HUES6 (cell line): ENCODE results near the gene NOD2.

Source experiments
- H3K27ac ChIP-seq: 2 replicates; pipeline ENCODE4 v1.7.0; 2013; ENCODE audit warnings: low read depth, mild to moderate bottlenecking, low read length, inconsistent platforms
- H3K27me3 ChIP-seq: 2 replicates; pipeline ENCODE4 v1.6.1; 2013; ENCODE audit warnings: low read length; ENCODE audit not compliant: control insufficient read depth, insufficient read depth
- H3K36me3 ChIP-seq: 2 replicates; pipeline ENCODE4 v1.6.1; 2013; ENCODE audit warnings: low read length; ENCODE audit not compliant: control insufficient read depth, insufficient read depth
- H3K4me1 ChIP-seq: 2 replicates; pipeline ENCODE4 v1.6.1; 2013; ENCODE audit warnings: low read length; ENCODE audit not compliant: control insufficient read depth, insufficient read depth
- H3K4me3 ChIP-seq: 2 replicates; pipeline ENCODE4 v1.5.1; 2013; ENCODE audit warnings: low read depth, low read length
- H3K9ac ChIP-seq: one replicate; pipeline ENCODE4 v1.6.1; 2013; ENCODE audit warnings: mild to moderate bottlenecking, low read length
- H3K9me3 ChIP-seq: 2 replicates; pipeline ENCODE4 v1.6.1; 2013; ENCODE audit warnings: low read depth, low read length; ENCODE audit not compliant: control insufficient read depth, insufficient read depth

NOD2 gene

DNA sequence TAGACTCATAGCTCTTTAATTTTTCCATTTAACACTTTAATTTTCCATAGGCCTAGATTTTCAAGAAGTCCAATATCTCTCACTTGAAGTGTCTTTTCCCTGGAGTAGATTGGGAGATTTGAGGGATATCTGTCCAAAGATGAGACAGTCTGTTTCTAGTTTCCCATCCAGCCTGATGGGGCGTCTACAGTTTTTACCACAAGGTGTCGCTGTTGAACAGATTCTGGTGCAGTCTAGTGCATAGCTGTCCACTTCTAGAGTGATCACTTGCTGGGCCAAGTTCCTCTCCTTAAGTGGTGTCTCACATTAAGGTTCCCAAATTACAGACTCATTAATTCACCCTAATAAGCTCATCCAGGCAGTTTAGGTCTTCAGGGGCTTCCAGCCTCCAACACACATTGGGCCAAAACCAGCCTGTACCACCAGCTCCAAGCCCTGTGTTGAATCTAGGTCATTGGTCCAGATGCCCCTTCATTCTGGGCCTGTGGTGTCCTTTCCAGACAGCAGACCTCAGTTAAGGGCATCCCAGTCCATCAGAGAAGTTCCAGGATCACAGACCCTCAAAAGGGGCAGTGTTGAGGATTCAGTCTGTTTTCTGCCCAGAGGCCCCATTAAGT is 21.7 kb upstream of the NOD2 start:
- no peak overlapping the region for H3K27ac ChIP-seq

GRCh38 chr16:50673496-50674275 is 19.7 kb upstream of the NOD2 start:
- H3K27ac ChIP-seq, result no peak overlapping the region

More for the DNA sequence above, 21.7 kb upstream of the NOD2 start:
- no peaks in the 10 kb centered on the region for H3K27me3 ChIP-seq
- H3K9ac ChIP-seq, result no peak overlapping the region
- H3K9me3 ChIP-seq, result peaks cover 23% of the 10 kb centered on the region
- no peak overlapping the region for H3K4me3 ChIP-seq
- H3K36me3 ChIP-seq, result no peaks in the 10 kb centered on the region
- no peaks in the 10 kb centered on the region for H3K4me1 ChIP-seq

GRCh38 chr16:50674831-50675230 is 18.6 kb upstream of the NOD2 start:
- no peak overlapping the region for H3K4me3 ChIP-seq
- H3K36me3 ChIP-seq, result no peaks in the 10 kb centered on the region

More at GRCh38 chr16:50673496-50674275, 19.7 kb upstream of the NOD2 start:
- Histone ChIP-seq H3K4me3 (no peak overlapping the region), H3K9ac (no peak overlapping the region), H3K9me3 (peaks cover 23% of the 10 kb centered on the region), H3K27me3 (no peaks in the 10 kb centered on the region), H3K36me3 (no peaks in the 10 kb centered on the region), H3K4me1 (no peaks in the 10 kb centered on the region)

DNA sequence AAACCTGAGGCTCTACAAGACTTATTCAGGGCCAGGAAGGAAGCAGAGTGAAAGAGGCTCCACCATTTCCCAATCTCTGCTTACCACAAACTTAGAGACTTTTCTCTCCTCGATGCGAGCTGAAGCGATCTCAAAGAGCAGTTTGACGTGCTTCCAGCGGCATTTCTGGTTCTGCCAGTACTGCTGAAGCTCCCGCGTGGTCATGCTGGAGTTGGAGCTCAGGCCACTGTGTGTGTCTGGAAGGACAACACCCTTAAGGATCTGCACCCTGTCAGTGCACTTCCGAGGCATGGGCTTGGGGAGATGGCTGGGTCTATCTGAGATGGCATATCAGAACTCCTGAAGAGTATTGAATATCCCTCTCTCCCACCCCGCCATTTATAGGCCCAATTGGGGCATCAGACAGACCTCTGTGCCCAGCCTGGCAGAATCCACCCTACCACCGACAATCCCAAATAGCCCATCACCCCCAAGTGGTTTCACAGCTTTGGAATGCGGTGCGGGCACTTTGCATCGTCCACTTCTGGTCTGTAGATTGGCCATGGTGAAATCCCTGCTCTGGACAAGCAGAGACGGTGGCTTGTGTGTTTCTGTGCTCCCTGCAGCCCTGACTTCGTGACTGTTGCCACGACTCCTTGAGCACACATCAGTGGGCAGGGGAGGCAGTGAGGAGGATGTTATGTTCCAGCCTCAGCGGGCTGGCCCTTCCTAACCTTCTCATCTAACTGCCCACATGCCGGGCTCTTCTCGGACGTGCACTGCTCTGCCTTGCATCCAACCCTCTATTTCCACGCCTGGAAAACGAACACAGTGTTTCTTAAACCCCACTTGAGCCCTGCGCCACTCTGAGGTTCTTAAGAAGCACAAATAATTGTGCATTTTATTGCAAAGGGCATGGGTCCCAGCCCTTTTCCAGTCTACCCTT is 17.5 kb upstream of the NOD2 start:
- Histone ChIP-seq H3K9ac (no peak overlapping the region), H3K27ac (no peak overlapping the region), H3K9me3 (peaks cover 23% of the 10 kb centered on the region), H3K4me1 (no peaks in the 10 kb centered on the region), H3K36me3 (no peaks in the 10 kb centered on the region), H3K27me3 (no peaks in the 10 kb centered on the region), H3K4me3 (no peak overlapping the region)

More at GRCh38 chr16:50674831-50675230, 18.6 kb upstream of the NOD2 start:
- Histone ChIP-seq H3K27me3 (no peaks in the 10 kb centered on the region), H3K9me3 (peaks cover 23% of the 10 kb centered on the region), H3K9ac (no peak overlapping the region), H3K27ac (no peak overlapping the region), H3K4me1 (no peaks in the 10 kb centered on the region)

DNA sequence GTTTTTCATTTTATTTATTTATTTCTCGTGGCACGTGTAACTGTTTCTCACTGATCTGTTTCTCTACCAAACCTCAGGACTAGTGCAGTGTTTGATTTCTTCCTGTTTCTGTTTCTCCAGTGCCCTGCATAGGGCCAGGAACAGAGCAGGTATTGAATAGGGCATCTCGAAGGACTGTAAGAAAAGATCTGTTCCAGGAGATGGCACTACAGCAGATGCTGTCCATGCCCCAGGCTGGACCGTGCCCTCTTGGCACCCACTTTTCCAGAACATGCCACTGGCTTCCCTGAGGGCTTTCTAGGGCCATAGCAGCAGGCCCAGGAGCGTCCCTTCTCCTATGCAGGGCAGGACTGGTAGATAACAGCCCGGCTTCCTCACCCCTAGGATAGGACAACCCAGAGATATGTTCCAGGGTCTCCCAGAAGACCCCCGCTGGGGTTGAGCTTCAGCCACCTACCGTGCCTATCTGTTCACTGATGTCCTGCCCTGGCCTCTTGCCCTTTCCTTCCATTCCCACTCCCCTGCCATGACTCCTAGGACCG is 16.7 kb upstream of the NOD2 start:
- Histone ChIP-seq H3K9me3 (peaks cover 16% of the 10 kb centered on the region), H3K4me1 (no peaks in the 10 kb centered on the region), H3K36me3 (no peaks in the 10 kb centered on the region), H3K27me3 (no peaks in the 10 kb centered on the region), H3K9ac (no peak overlapping the region), H3K27ac (no peak overlapping the region), H3K4me3 (no peak overlapping the region)

DNA sequence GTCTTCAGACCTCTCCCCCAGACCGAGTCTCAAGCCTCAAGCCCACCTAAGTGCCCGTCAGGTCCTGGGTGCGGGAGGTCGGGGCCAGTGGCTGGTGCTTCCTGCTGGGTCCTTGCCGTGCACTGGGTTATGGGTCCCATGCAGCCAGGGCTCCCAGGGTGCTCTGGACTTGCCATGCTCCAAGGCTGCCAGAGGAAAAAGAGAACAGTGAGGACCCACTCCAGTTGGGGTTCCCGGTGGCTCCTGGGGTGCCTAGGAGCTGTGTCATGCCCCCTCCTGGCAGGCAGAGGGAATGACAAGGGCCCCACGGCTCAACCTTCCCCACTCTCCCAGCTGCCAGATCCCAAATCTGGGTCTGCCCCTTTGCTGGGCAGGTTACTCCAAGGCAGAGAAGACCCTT is 16.1 kb upstream of the NOD2 start:
- Histone ChIP-seq H3K36me3 (no peaks in the 10 kb centered on the region), H3K27ac (no peak overlapping the region), H3K9me3 (peaks cover 10% of the 10 kb centered on the region), H3K4me1 (no peaks in the 10 kb centered on the region), H3K9ac (no peak overlapping the region), H3K4me3 (no peak overlapping the region), H3K27me3 (no peaks in the 10 kb centered on the region)

DNA sequence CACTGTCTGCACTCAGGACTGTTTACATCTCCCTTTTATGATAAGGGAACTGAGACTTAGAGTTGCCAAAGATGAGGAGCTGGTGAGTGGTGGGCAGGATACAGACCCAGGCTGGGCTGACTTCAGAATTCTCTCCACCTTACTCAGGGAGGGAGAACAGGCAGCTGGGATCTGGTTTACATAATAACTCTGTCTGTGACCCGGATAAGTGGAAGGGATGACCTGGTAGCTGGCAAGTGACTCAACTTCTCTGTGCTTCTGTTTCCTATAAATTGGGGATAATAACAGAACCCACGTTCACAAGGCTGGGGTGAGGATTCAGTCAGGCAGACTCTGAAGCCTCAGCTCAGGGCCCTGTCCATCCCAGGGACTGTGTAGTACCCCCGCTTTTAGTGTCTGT is 14.9 kb upstream of the NOD2 start:
- Histone ChIP-seq H3K27me3 (no peaks in the 10 kb centered on the region), H3K27ac (no peak overlapping the region), H3K36me3 (no peaks in the 10 kb centered on the region), H3K9ac (no peak overlapping the region), H3K4me1 (no peaks in the 10 kb centered on the region), H3K9me3 (0 out of 2 replicates have a peak, but pooled peaks cover 3% of the 10 kb centered on the region), H3K4me3 (no peak overlapping the region)

GRCh38 chr16:50679266-50679665 is 14.1 kb upstream of the NOD2 start:
- Histone ChIP-seq H3K27ac (no peak overlapping the region), H3K36me3 (no peaks in the 10 kb centered on the region), H3K4me1 (no peaks in the 10 kb centered on the region), H3K9me3 (no peaks in the 10 kb centered on the region), H3K27me3 (no peaks in the 10 kb centered on the region), H3K9ac (no peak overlapping the region), H3K4me3 (no peak overlapping the region)

DNA sequence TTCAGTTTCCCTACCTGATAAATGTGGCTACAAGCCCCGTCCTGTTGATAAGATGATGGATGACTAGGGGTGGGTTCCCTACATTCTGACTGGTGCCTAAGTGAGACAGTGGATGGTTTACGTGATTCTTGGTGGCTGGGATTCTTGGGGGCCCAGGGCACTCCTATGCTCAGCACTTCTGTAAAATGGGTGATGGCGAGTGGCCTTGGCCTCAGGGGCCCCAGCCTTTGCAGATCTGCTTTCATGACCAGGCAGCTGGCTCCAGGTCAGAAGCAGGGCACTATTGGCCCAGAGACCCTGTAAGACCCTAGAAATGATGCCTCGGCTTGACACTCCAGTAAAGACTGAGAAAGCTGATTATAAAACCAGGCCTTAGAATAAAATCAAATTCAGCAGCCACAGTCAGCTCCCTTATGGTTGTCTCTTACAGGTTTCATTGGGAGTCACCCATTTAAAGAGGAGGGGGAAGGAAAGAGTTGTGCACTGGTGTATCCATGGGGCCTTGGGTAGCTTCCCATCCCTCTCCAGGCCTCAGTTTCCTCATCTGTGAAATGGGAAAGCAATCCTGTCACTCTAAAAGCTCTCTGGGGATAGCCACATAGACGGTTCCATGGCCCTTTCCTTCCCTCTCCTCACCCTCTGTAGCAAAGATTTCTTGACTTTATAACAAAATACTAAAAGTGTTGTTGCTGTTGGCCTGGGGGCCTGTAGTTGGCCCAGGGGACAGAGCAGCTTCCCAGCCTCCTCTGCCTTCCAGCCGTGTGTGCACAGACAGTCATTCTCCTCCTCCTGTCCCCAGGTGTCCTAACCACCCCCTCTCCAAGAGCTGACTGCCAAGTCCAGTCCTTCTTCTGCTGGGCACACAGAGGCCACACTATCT is 13.5 kb upstream of the NOD2 start:
- H3K9ac ChIP-seq, result no peak overlapping the region
- H3K9me3 ChIP-seq, result no peaks in the 10 kb centered on the region
- H3K4me1 ChIP-seq, result no peaks in the 10 kb centered on the region
- no peak overlapping the region for H3K27ac ChIP-seq
- no peaks in the 10 kb centered on the region for H3K27me3 ChIP-seq
- no peaks in the 10 kb centered on the region for H3K36me3 ChIP-seq
- no peak overlapping the region for H3K4me3 ChIP-seq

GRCh38 chr16:50680556-50680893 is 12.9 kb upstream of the NOD2 start:
- Histone ChIP-seq H3K9ac (no peak overlapping the region), H3K27me3 (no peaks in the 10 kb centered on the region), H3K4me3 (no peak overlapping the region), H3K9me3 (no peaks in the 10 kb centered on the region), H3K27ac (no peak overlapping the region), H3K4me1 (no peaks in the 10 kb centered on the region), H3K36me3 (no peaks in the 10 kb centered on the region)
